Panc1 (cell line): ENCODE measurements around the gene DOK5. TPM values are rescaled to one million over a fixed set of nuclear protein-coding genes. Genes with fewer than 3 reads are reported as not detected.

Source experiments
- ATAC-seq: fragments of 200-7000 bp; cut with Tn5 transposase; 2 replicates; pipeline ENCODE4 v1.9.1; 2020; ENCODE audit warnings: mild to moderate bottlenecking, moderate library complexity
- BruUV-seq: library from RNA; stranded (reverse); fragments of 400-500 nt; replicated peaks from 2 replicates; lab custom pipeline; 2021; lab: Mats Ljungman, UMichigan
- CTCF ChIA-PET: fragments of 300-600 bp; sonication (Branson Sonifier 250); formaldehyde crosslinking; loops from one replicate; lab custom pipeline; 2022; ENCODE audit warnings: antibody characterized with exemption; lab: Charles Lee
- POLR2A ChIA-PET: fragments of 300-600 bp; sonication (Branson Sonifier 250); formaldehyde crosslinking; loops from one replicate; lab custom pipeline; 2022; ENCODE audit warnings: antibody characterized with exemption; lab: Charles Lee
- DNase-seq: peaks from one replicate; pipeline ENCODE4 v3.0.0-alpha.2; 2010; ENCODE audit warnings: low read depth, low spot score
- H3K27ac ChIP-seq: 2 replicates; pipeline ENCODE4 v1.5.1; 2011; ENCODE audit warnings: mild to moderate bottlenecking, low read length, inconsistent platforms
- H3K27me3 ChIP-seq: fragments of 200-500 bp; sonication (Bioruptor generic); 2 replicates; pipeline ENCODE4 v1.6.0; 2014; ENCODE audit warnings: low read length, inconsistent platforms; ENCODE audit not compliant: control insufficient read depth, insufficient read depth
- H3K36me3 ChIP-seq: fragments of 200-500 bp; sonication (Bioruptor generic); 2 replicates; pipeline ENCODE4 v1.5.1; 2014; ENCODE audit warnings: inconsistent platforms, mild to moderate bottlenecking, low read length, moderate library complexity; ENCODE audit not compliant: control insufficient read depth, insufficient read depth
- H3K4me1 ChIP-seq: 2 replicates; pipeline ENCODE4 v1.5.1; 2011; ENCODE audit warnings: inconsistent platforms, mild to moderate bottlenecking, low read length, moderate library complexity; ENCODE audit not compliant: control insufficient read depth, insufficient read depth
- H3K4me3 ChIP-seq, 2 experiments: 2 replicates each; pipeline ENCODE4 v1.5.1; 2011 to 2012; ENCODE audit warnings: low read depth in 2 of 2, low read length in 2 of 2, mild to moderate bottlenecking in 2 of 2, inconsistent platforms in 1 of 2, moderate library complexity in 1 of 2
- H3K9me3 ChIP-seq: fragments of 200-500 bp; sonication (Bioruptor generic); 2 replicates; pipeline ENCODE4 v1.5.1; 2014; ENCODE audit warnings: low read depth, mild to moderate bottlenecking, inconsistent platforms, low read length, moderate library complexity; ENCODE audit not compliant: control insufficient read depth, insufficient read depth
- POLR2AphosphoS5 ChIP-seq: IDR thresholded peaks from 2 replicates; pipeline ENCODE4 v1.6.1; 2012; ENCODE audit warnings: mild to moderate bottlenecking, low read depth, low read length, moderate library complexity
- SIN3A ChIP-seq: IDR thresholded peaks from 2 replicates; pipeline ENCODE4 v1.6.1; 2012; ENCODE audit warnings: low read depth, mild to moderate bottlenecking, low read length, moderate library complexity, borderline replicate concordance; ENCODE audit not compliant: insufficient read depth
- TCF7L2 ChIP-seq: IDR thresholded peaks from 2 replicates; pipeline ENCODE4 v1.6.1; 2011; ENCODE audit warnings: mild to moderate bottlenecking, low read depth, low read length, inconsistent platforms
- in situ Hi-C: cut with HindIII; loops from 2 replicates; pipeline ENCODE4 v1.10.0; 2016; ENCODE audit warnings: low sequenced_read_pairs, low pct_unique_long_range_greater_than_20kb
- intact Hi-C: fragments of 100-400 bp; cut with micrococcal nuclease; formaldehyde crosslinking; loops from one replicate; pipeline ENCODE4 v1.10.0; 2022; ENCODE audit not compliant: unreplicated experiment
- total RNA-seq: library from RNA; stranded (reverse); gene quantifications from one replicate; pipeline ENCODE4 v1.2.1, GENCODE V29; 2021; ENCODE audit not compliant: unreplicated experiment
- TF ChIP-seq, protein P1 (sequence below), 2 experiments: IDR thresholded peaks; 2 replicates each; pipeline ENCODE4 v1.6.1; 2011 to 2012; ENCODE audit warnings: low read depth in 2 of 2, control low read depth in 1 of 2, low read length in 1 of 2, mild to moderate bottlenecking in 1 of 2, moderate library complexity in 1 of 2; ENCODE audit not compliant: insufficient read depth in 1 of 2
- TF ChIP-seq, protein P2 (sequence below): fragments of 450-650 bp; IDR thresholded peaks from 2 replicates; pipeline ENCODE4 v1.5.1; 2017; ENCODE audit warnings: mild to moderate bottlenecking

The DOK5 gene
- total RNA-seq, 1 experiment from 2014 or later: 0.18 TPM

GRCh38 chr20:54645445-54646155 lies 170.2 kb downstream of the DOK5 start:
- CTCF ChIA-PET: no interaction called here

DNA sequence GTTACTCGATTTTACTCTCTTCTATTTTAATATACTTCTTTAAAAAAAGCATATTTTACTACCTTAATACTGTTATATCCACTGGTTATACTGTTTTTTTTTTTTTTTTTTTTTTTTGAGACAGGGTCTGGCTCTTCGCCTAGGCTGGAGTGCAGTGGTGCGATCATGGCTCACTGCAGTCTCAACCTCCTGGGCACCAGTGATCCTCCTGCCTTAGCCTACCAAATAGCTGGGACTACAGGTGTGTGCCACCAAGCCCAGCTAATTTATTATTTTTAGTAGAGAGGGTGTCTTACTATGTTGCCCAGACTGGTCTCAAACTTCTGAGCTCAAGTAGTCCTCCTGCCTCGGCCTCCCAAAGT lies 170.7 kb downstream of the DOK5 start:
- H3K4me3 ChIP-seq: no peak overlapping the region
- BruUV-seq: no TSS peak
- ATAC-seq: no peak
- peaks cover 4% of the 10 kb centered on the region; the same call in 1 of the 2 replicates for H3K27me3 ChIP-seq
- H3K9me3 ChIP-seq: no peaks in the 10 kb centered on the region
- intact Hi-C loops: loop anchor here (2.0 kb wide), 2 partner anchors 425 to 549 kb away; no protein-coding TSS in a partner anchor
- POLR2A ChIA-PET: interaction anchor here (0.6 to 0.8 kb wide), 2 partner anchors 400 to 438 kb away, joined by 6 to 8 read pairs; partner anchors contain the start of gene PFDN4
- CTCF ChIA-PET: no interaction called here
- no peaks in the 10 kb centered on the region for H3K36me3 ChIP-seq
- no peaks in the 10 kb centered on the region for H3K4me1 ChIP-seq
- H3K27ac ChIP-seq: no peak overlapping the region
- TF ChIP-seq POLR2AphosphoS5 (no peak), SIN3A (no peak), TCF7L2 (no peak)
- TF ChIP-seq, protein P1, sequence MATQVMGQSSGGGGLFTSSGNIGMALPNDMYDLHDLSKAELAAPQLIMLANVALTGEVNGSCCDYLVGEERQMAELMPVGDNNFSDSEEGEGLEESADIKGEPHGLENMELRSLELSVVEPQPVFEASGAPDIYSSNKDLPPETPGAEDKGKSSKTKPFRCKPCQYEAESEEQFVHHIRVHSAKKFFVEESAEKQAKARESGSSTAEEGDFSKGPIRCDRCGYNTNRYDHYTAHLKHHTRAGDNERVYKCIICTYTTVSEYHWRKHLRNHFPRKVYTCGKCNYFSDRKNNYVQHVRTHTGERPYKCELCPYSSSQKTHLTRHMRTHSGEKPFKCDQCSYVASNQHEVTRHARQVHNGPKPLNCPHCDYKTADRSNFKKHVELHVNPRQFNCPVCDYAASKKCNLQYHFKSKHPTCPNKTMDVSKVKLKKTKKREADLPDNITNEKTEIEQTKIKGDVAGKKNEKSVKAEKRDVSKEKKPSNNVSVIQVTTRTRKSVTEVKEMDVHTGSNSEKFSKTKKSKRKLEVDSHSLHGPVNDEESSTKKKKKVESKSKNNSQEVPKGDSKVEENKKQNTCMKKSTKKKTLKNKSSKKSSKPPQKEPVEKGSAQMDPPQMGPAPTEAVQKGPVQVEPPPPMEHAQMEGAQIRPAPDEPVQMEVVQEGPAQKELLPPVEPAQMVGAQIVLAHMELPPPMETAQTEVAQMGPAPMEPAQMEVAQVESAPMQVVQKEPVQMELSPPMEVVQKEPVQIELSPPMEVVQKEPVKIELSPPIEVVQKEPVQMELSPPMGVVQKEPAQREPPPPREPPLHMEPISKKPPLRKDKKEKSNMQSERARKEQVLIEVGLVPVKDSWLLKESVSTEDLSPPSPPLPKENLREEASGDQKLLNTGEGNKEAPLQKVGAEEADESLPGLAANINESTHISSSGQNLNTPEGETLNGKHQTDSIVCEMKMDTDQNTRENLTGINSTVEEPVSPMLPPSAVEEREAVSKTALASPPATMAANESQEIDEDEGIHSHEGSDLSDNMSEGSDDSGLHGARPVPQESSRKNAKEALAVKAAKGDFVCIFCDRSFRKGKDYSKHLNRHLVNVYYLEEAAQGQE (IDR thresholded peaks at IDR 0.05; ENCODE audit: insufficient read depth in 1 of 2, low read depth in 2 of 2, low read length in 1 of 2): no peak
- TF ChIP-seq, protein P2, sequence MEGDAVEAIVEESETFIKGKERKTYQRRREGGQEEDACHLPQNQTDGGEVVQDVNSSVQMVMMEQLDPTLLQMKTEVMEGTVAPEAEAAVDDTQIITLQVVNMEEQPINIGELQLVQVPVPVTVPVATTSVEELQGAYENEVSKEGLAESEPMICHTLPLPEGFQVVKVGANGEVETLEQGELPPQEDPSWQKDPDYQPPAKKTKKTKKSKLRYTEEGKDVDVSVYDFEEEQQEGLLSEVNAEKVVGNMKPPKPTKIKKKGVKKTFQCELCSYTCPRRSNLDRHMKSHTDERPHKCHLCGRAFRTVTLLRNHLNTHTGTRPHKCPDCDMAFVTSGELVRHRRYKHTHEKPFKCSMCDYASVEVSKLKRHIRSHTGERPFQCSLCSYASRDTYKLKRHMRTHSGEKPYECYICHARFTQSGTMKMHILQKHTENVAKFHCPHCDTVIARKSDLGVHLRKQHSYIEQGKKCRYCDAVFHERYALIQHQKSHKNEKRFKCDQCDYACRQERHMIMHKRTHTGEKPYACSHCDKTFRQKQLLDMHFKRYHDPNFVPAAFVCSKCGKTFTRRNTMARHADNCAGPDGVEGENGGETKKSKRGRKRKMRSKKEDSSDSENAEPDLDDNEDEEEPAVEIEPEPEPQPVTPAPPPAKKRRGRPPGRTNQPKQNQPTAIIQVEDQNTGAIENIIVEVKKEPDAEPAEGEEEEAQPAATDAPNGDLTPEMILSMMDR: no peak
- no peak for DNase-seq
- in situ Hi-C loops: no loop called here

More at GRCh38 chr20:54645445-54646155, 170.2 kb downstream of the DOK5 start:
- POLR2A ChIA-PET: interaction anchor here (0.6 to 0.8 kb wide), 2 partner anchors 399 to 438 kb away, joined by 6 to 8 read pairs; partner anchors contain the start of gene PFDN4
- in situ Hi-C loops (no loop called here), intact Hi-C loops (loop anchor here (2.0 kb wide), 2 partner anchors 425 to 549 kb away; no protein-coding TSS in a partner anchor)
- Histone ChIP-seq H3K27me3 (peaks cover 4% of the 10 kb centered on the region; the same call in 1 of the 2 replicates), H3K36me3 (no peaks in the 10 kb centered on the region), H3K9me3 (no peaks in the 10 kb centered on the region), H3K27ac (no peak overlapping the region), H3K4me3 (no peak overlapping the region), H3K4me1 (no peaks in the 10 kb centered on the region)
- TF ChIP-seq, protein P2: no peak
- TF ChIP-seq POLR2AphosphoS5 (no peak), SIN3A (no peak), TCF7L2 (no peak)
- TF ChIP-seq, protein P1 (IDR thresholded peaks at IDR 0.05; ENCODE audit: insufficient read depth in 1 of 2, low read depth in 2 of 2, low read length in 1 of 2): no peak
- ATAC-seq (no peak), DNase-seq (no peak)
- BruUV-seq: no TSS peak
